ENCODE measurements around the gene GNAL.

GNAL gene

DNA sequence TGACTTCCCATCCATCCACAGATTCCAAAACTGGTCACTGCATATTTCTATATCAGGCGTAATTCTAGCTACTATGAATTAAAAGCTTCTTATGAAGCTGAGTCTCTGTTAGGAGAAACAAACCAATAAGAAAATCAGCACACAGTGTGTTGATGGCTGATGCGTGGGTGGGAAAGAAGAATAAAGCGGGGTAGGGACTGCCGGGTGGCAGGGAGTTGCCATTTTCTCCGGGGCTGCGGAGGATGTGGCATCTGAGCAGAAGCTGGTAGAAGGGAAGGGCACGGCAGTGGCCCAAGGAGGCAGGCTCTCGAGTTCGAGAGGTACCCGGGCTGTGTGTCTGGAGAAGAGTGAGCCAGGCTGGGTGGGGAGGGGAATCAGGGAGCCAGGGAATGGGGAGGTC, 113.5 kb downstream of the GNAL start:
- TF ChIP-seq ZNF565 (CRISPR knock-in tag; conservative IDR thresholded peaks at IDR 0.05; ENCODE audit: low read depth) (no peak), ZFP30 (CRISPR knock-in tag; IDR thresholded peaks at IDR 0.05) (no peak), SNAI2 (CRISPR knock-in tag; IDR thresholded peaks at IDR 0.05) (no peak), RARB (CRISPR knock-in tag; IDR thresholded peaks at IDR 0.05) (no peak)
- TF ChIP-seq, protein P1, sequence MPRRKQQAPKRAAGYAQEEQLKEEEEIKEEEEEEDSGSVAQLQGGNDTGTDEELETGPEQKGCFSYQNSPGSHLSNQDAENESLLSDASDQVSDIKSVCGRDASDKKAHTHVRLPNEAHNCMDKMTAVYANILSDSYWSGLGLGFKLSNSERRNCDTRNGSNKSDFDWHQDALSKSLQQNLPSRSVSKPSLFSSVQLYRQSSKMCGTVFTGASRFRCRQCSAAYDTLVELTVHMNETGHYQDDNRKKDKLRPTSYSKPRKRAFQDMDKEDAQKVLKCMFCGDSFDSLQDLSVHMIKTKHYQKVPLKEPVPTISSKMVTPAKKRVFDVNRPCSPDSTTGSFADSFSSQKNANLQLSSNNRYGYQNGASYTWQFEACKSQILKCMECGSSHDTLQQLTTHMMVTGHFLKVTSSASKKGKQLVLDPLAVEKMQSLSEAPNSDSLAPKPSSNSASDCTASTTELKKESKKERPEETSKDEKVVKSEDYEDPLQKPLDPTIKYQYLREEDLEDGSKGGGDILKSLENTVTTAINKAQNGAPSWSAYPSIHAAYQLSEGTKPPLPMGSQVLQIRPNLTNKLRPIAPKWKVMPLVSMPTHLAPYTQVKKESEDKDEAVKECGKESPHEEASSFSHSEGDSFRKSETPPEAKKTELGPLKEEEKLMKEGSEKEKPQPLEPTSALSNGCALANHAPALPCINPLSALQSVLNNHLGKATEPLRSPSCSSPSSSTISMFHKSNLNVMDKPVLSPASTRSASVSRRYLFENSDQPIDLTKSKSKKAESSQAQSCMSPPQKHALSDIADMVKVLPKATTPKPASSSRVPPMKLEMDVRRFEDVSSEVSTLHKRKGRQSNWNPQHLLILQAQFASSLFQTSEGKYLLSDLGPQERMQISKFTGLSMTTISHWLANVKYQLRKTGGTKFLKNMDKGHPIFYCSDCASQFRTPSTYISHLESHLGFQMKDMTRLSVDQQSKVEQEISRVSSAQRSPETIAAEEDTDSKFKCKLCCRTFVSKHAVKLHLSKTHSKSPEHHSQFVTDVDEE (CRISPR knock-in tag; IDR thresholded peaks at IDR 0.05): no peak
- TF ChIP-seq, protein P2, sequence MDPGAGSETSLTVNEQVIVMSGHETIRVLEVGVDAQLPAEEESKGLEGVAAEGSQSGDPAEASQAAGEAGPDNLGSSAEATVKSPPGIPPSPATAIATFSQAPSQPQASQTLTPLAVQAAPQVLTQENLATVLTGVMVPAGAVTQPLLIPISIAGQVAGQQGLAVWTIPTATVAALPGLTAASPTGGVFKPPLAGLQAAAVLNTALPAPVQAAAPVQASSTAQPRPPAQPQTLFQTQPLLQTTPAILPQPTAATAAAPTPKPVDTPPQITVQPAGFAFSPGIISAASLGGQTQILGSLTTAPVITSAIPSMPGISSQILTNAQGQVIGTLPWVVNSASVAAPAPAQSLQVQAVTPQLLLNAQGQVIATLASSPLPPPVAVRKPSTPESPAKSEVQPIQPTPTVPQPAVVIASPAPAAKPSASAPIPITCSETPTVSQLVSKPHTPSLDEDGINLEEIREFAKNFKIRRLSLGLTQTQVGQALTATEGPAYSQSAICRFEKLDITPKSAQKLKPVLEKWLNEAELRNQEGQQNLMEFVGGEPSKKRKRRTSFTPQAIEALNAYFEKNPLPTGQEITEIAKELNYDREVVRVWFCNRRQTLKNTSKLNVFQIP (CRISPR knock-in tag; IDR thresholded peaks at IDR 0.05; ENCODE audit: borderline replicate concordance, low read depth): no peak
- no peak for ATAC-seq

DNA sequence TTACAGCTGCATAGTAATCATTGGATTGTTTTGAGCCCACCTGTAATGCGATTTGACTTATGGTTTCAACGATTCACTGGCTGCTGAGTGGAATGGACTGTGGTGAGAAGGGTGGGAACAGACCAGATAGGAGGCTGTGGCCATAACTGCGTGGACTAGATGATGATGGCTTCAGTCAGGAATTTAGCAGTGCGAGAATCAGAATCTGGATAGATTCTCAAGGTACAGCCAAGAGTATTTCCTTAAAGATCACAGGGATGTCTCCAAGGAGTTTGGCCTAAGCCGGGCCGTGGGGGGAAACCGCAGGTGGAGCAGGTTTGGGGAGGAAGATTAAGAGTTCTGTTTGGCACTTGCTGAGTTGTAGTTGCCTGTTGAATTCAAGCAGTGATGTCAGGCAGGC, 118.2 kb downstream of the GNAL start:
- TF ChIP-seq SNAI2 (CRISPR knock-in tag; IDR thresholded peaks at IDR 0.05) (no peak), PPARA (CRISPR knock-in tag; IDR thresholded peaks at IDR 0.05; ENCODE audit: borderline replicate concordance) (no peak), GLIS3 (CRISPR knock-in tag; IDR thresholded peaks at IDR 0.05) (no peak), CSDC2 (CRISPR knock-in tag; IDR thresholded peaks at IDR 0.05) (no peak), ZFP30 (CRISPR knock-in tag; IDR thresholded peaks at IDR 0.05) (no peak), ARNTL (CRISPR knock-in tag; IDR thresholded peaks at IDR 0.05; ENCODE audit: borderline replicate concordance, low read depth) (no peak)
- no peak for ATAC-seq

DNA sequence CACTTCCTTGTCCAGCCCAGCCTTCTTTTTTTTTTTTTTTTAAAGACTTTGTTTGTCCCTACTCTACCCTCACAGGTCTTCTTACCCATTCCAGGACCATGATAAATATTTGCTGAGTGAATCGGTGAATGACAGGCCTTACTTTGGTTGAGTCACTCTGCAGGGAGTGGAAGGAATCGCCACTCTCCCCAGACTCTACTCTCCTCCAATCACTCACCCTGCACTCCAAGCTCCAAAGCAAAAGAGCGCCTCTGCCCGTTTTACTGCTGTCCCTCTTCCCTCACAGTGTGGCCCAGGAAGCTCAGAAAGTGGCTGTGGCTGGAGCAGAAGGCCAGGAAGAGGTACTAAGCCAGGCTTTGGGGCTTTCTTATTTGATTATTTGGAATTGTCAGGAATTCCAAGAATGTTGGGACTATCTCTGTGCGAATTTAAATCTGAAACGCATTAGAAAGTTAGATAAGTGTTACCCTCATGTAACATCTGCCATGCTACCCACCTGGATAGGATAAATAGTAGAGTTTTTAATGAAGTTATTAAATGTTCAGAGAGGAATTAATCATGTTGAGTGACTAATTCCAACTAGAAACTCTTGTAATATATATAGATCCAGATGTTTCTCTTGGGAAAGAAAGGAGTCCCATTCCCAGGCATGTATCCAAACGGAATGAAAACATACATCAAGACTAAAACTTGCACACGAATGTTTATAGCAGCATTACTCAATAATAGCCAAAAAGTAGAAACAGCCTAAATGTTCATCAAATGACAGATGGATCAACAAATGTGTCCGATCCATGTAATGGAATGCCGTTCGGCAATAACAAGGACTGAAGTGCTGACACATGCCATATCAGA, 119.2 kb downstream of the GNAL start:
- no peak for ATAC-seq
- TF ChIP-seq ARNTL (CRISPR knock-in tag; IDR thresholded peaks at IDR 0.05; ENCODE audit: borderline replicate concordance, low read depth) (no peak), TCF4 (CRISPR knock-in tag; IDR thresholded peaks at IDR 0.05; ENCODE audit: borderline replicate concordance) (no peak), ESRRG (CRISPR knock-in tag; IDR thresholded peaks at IDR 0.05) (no peak), ZNF565 (CRISPR knock-in tag; conservative IDR thresholded peaks at IDR 0.05; ENCODE audit: low read depth) (no peak), TOX (CRISPR knock-in tag; IDR thresholded peaks at IDR 0.05; ENCODE audit: borderline replicate concordance) (no peak), ZNF8 (CRISPR knock-in tag; IDR thresholded peaks at IDR 0.05) (no peak), PPARA (CRISPR knock-in tag; IDR thresholded peaks at IDR 0.05; ENCODE audit: borderline replicate concordance) (no peak), OSR1 (CRISPR knock-in tag; IDR thresholded peaks at IDR 0.05) (no peak), RARB (CRISPR knock-in tag; IDR thresholded peaks at IDR 0.05) (no peak), BACH2 (CRISPR knock-in tag; IDR thresholded peaks at IDR 0.05; ENCODE audit: borderline replicate concordance) (no peak), ZFP3 (CRISPR knock-in tag; IDR thresholded peaks at IDR 0.05) (no peak)
- TF ChIP-seq, protein P3, sequence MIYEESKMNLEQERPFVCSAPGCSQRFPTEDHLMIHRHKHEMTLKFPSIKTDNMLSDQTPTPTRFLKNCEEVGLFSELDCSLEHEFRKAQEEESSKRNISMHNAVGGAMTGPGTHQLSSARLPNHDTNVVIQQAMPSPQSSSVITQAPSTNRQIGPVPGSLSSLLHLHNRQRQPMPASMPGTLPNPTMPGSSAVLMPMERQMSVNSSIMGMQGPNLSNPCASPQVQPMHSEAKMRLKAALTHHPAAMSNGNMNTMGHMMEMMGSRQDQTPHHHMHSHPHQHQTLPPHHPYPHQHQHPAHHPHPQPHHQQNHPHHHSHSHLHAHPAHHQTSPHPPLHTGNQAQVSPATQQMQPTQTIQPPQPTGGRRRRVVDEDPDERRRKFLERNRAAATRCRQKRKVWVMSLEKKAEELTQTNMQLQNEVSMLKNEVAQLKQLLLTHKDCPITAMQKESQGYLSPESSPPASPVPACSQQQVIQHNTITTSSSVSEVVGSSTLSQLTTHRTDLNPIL (CRISPR knock-in tag; IDR thresholded peaks at IDR 0.05; ENCODE audit: low read depth): no peak

DNA sequence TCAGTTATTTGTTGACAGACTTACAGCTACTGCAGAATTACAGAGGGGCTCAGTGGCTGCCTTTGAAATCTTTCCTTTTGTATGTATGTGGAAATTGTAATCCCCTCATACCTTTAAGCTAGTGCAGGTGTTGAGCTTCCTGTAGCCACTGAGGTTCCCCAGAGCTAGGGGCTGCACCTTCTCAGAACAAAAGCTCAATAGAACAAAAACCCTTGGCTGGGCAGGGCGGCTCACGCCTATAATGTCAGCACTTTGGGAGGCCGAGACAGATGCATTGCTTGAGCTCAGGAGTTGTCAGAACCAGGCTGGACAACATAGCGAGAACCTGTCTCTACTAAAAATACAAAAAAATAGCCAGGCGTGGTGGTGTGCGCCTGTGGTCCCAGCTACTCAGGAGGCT, 120.8 kb downstream of the GNAL start:
- ATAC-seq: no peak
- TF ChIP-seq TCF4 (CRISPR knock-in tag; IDR thresholded peaks at IDR 0.05; ENCODE audit: borderline replicate concordance): no peak
- no peak for TF ChIP-seq RARB (CRISPR knock-in tag; IDR thresholded peaks at IDR 0.05)
- no peak for TF ChIP-seq ZNF70 (CRISPR knock-in tag; IDR thresholded peaks at IDR 0.05)
- TF ChIP-seq ARNTL (CRISPR knock-in tag; IDR thresholded peaks at IDR 0.05; ENCODE audit: borderline replicate concordance, low read depth): no peak
- TF ChIP-seq ZFP3 (CRISPR knock-in tag; IDR thresholded peaks at IDR 0.05): no peak
- TF ChIP-seq GLIS3 (CRISPR knock-in tag; IDR thresholded peaks at IDR 0.05): no peak
- TF ChIP-seq ZNF8 (CRISPR knock-in tag; IDR thresholded peaks at IDR 0.05): no peak

DNA sequence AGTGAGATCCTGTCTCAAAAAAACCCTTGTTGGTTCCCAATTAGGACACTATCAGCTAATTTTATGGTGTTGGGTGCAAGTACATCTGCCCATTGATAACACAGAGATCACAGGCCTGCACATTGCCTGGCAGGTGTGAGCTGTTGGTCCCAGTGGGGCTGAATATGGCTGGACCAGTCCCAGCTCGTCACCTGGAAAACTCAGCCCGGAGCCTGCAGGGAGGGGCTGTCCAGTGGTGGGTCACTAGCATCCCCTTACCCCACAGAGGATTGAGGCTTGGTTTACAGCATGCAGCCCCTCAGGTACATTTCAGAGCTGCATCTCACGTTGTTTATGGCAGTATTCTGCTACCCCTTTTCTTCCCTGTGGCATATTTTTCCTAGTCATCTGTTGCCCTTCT, 121.3 kb downstream of the GNAL start:
- TF ChIP-seq ZFP3 (CRISPR knock-in tag; IDR thresholded peaks at IDR 0.05) (no peak), ZNF565 (CRISPR knock-in tag; conservative IDR thresholded peaks at IDR 0.05; ENCODE audit: low read depth) (no peak), SNAI2 (CRISPR knock-in tag; IDR thresholded peaks at IDR 0.05) (no peak), ESRRG (CRISPR knock-in tag; IDR thresholded peaks at IDR 0.05) (no peak), TCF4 (CRISPR knock-in tag; IDR thresholded peaks at IDR 0.05; ENCODE audit: borderline replicate concordance) (no peak), ZNF70 (CRISPR knock-in tag; IDR thresholded peaks at IDR 0.05) (no peak), OSR1 (CRISPR knock-in tag; IDR thresholded peaks at IDR 0.05) (no peak), ZFP30 (CRISPR knock-in tag; IDR thresholded peaks at IDR 0.05) (no peak)
- TF ChIP-seq, protein P4, sequence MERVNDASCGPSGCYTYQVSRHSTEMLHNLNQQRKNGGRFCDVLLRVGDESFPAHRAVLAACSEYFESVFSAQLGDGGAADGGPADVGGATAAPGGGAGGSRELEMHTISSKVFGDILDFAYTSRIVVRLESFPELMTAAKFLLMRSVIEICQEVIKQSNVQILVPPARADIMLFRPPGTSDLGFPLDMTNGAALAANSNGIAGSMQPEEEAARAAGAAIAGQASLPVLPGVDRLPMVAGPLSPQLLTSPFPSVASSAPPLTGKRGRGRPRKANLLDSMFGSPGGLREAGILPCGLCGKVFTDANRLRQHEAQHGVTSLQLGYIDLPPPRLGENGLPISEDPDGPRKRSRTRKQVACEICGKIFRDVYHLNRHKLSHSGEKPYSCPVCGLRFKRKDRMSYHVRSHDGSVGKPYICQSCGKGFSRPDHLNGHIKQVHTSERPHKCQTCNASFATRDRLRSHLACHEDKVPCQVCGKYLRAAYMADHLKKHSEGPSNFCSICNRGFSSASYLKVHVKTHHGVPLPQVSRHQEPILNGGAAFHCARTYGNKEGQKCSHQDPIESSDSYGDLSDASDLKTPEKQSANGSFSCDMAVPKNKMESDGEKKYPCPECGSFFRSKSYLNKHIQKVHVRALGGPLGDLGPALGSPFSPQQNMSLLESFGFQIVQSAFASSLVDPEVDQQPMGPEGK (CRISPR knock-in tag; IDR thresholded peaks at IDR 0.05; ENCODE audit: borderline replicate concordance): no peak
- no peak for ATAC-seq
